MM.1S (cell line): ENCODE measurements around the gene ETV4.

ENCODE experiments used
- CTCF ChIP-seq: fragments of 300-600 bp; sonication (generic); IDR thresholded peaks from 2 replicates; pipeline ENCODE4 v1.5.1; 2016; ENCODE audit warnings: antibody characterized with exemption, low read length, mixed read lengths
- EZH2phosphoT487 ChIP-seq: fragments of 300-600 bp; sonication (generic); IDR thresholded peaks from 2 replicates; pipeline ENCODE4 v1.6.1; 2018; ENCODE audit warnings: antibody characterized with exemption, low read length

- TF ChIP-seq CTCF = no peak
- no peak for TF ChIP-seq EZH2phosphoT487
Measured at GRCh38 chr17:43583332-43583731, 37.2 kb upstream of the ETV4 start.
